Measurements from ENCODE around the gene RFT1. TPM values are rescaled to one million over a fixed set of nuclear protein-coding genes. Genes with fewer than 3 reads are reported as not detected.

The RFT1 gene
- total and polyA plus RNA-seq, 2 donors (not counting 1 experiment from before 2014, with no cell fraction given): 9.7 to 20.5 TPM

DNA sequence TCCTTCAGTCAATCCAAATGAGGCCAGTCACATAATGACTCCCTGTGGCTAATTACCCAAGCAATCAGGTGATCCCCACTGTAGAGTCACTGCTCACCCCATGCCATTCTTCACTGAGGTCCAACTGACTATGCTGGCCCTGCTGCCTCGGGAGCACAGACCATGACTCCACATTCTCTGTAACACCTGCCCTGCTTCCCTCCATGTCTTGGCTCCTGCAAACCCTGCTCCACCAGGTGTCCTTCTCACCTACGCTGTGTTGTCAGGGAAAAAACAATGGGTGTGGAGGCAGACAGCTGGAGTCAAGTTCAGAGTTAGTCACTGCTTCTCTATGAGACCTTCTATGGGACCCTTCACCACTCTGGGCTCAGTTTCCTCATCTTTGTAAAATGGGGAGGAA, 78.3 kb downstream of the RFT1 start:
- peaks cover 3% of the 10 kb centered on the region for H3K27me3 ChIP-seq (ENCODE audit: control insufficient read depth, insufficient read depth, low read length)
- DNase-seq (ENCODE audit: low read depth in 2 of 2): no peak
- no peaks in the 10 kb centered on the region for H3K9me3 ChIP-seq (ENCODE audit: control insufficient read depth, insufficient read depth, low read depth, low read length)
- no peak overlapping the region for H3K9ac ChIP-seq (ENCODE audit: insufficient read depth, low read length)
- no peak overlapping the region for H3K4me3 ChIP-seq (replicated peaks in 1 of 4; ENCODE audit: control extremely low read depth in 1 of 4, insufficient read depth in 1 of 4, low read depth in 3 of 4, low read length in 4 of 4)
- TF ChIP-seq EZH2 (IDR thresholded peaks at IDR 0.05; ENCODE audit: low read length, missing control alignments) (no peak), CTCF (conservative IDR thresholded peaks at IDR 0.05 in 1 of 2, IDR thresholded peaks at IDR 0.05 in 1 of 2; ENCODE audit: low read depth in 1 of 2, low read length in 2 of 2) (no peak)
- no peaks in the 10 kb centered on the region for H3K79me2 ChIP-seq (ENCODE audit: control insufficient read depth, insufficient read depth, low read length)
- H2AFZ ChIP-seq (ENCODE audit: low read length): no peak overlapping the region
- no peaks in the 10 kb centered on the region for H4K20me1 ChIP-seq (ENCODE audit: control insufficient read depth, extremely low read depth, insufficient read depth, low read length)
- H3K4me2 ChIP-seq (ENCODE audit: extremely low read depth, insufficient read depth, low read length): no peak overlapping the region
- no peaks in the 10 kb centered on the region for H3K36me3 ChIP-seq (ENCODE audit: control insufficient read depth, insufficient read depth, low read length)
- no peak overlapping the region for H3K27ac ChIP-seq (ENCODE audit: insufficient read depth, low read length)
- H3K4me1 ChIP-seq (ENCODE audit: control insufficient read depth, extremely low read depth, insufficient read depth, low read length): no peaks in the 10 kb centered on the region

GRCh38 chr3:53049987-53050386, 80.2 kb downstream of the RFT1 start:
- Histone ChIP-seq H3K4me2 (ENCODE audit: extremely low read depth, insufficient read depth, low read length) (no peak overlapping the region), H2AFZ (ENCODE audit: low read length) (no peak overlapping the region), H3K4me3 (replicated peaks in 1 of 4; ENCODE audit: control extremely low read depth in 1 of 4, insufficient read depth in 1 of 4, low read depth in 3 of 4, low read length in 4 of 4) (no peak overlapping the region), H3K27ac (ENCODE audit: insufficient read depth, low read length) (no peak overlapping the region), H3K9me3 (ENCODE audit: control insufficient read depth, insufficient read depth, low read depth, low read length) (no peaks in the 10 kb centered on the region), H3K4me1 (ENCODE audit: control insufficient read depth, extremely low read depth, insufficient read depth, low read length) (no peaks in the 10 kb centered on the region), H3K79me2 (ENCODE audit: control insufficient read depth, insufficient read depth, low read length) (no peaks in the 10 kb centered on the region), H3K36me3 (ENCODE audit: control insufficient read depth, insufficient read depth, low read length) (no peaks in the 10 kb centered on the region), H4K20me1 (ENCODE audit: control insufficient read depth, extremely low read depth, insufficient read depth, low read length) (no peaks in the 10 kb centered on the region), H3K9ac (ENCODE audit: insufficient read depth, low read length) (no peak overlapping the region), H3K27me3 (ENCODE audit: control insufficient read depth, insufficient read depth, low read length) (peaks cover 8% of the 10 kb centered on the region)
- peak in 1 of 2 donors; percentile 15 for DNase-seq (ENCODE audit: low read depth in 2 of 2)
- TF ChIP-seq EZH2 (IDR thresholded peaks at IDR 0.05; ENCODE audit: low read length, missing control alignments) (no peak), CTCF (conservative IDR thresholded peaks at IDR 0.05 in 1 of 2, IDR thresholded peaks at IDR 0.05 in 1 of 2; ENCODE audit: low read depth in 1 of 2, low read length in 2 of 2) (no peak)

GRCh38 chr3:53046171-53047170, 83.8 kb downstream of the RFT1 start:
- DNase-seq (ENCODE audit: low read depth in 2 of 2): peak; percentile 26 to 27
- Histone ChIP-seq H3K4me1 (ENCODE audit: control insufficient read depth, extremely low read depth, insufficient read depth, low read length) (peaks cover 4% of the 10 kb centered on the region), H3K36me3 (ENCODE audit: control insufficient read depth, insufficient read depth, low read length) (no peaks in the 10 kb centered on the region), H3K79me2 (ENCODE audit: control insufficient read depth, insufficient read depth, low read length) (no peaks in the 10 kb centered on the region), H3K9ac (ENCODE audit: insufficient read depth, low read length) (peak overlapping the region; percentile 23), H3K27ac (ENCODE audit: insufficient read depth, low read length) (no peak overlapping the region), H3K4me3 (replicated peaks in 1 of 4; ENCODE audit: control extremely low read depth in 1 of 4, insufficient read depth in 1 of 4, low read depth in 3 of 4, low read length in 4 of 4) (peak overlapping the region in 3 of 4 experiments; percentile 41 to 79 (median 69)), H4K20me1 (ENCODE audit: control insufficient read depth, extremely low read depth, insufficient read depth, low read length) (no peaks in the 10 kb centered on the region), H2AFZ (ENCODE audit: low read length) (peak overlapping the region; percentile 47), H3K27me3 (ENCODE audit: control insufficient read depth, insufficient read depth, low read length) (peaks cover 6% of the 10 kb centered on the region), H3K9me3 (ENCODE audit: control insufficient read depth, insufficient read depth, low read depth, low read length) (no peaks in the 10 kb centered on the region), H3K4me2 (ENCODE audit: extremely low read depth, insufficient read depth, low read length) (peak overlapping the region; percentile 66)
- TF ChIP-seq CTCF (conservative IDR thresholded peaks at IDR 0.05 in 1 of 2, IDR thresholded peaks at IDR 0.05 in 1 of 2; ENCODE audit: low read depth in 1 of 2, low read length in 2 of 2) (peak; percentile 22 to 33), EZH2 (IDR thresholded peaks at IDR 0.05; ENCODE audit: low read length, missing control alignments) (no peak)

All from fibroblast of lung (primary cell).